ENCODE data around the gene DIAPH2. TPM values are rescaled to one million over a fixed set of nuclear protein-coding genes. Genes with fewer than 3 reads are reported as not detected.

DIAPH2 gene
- total RNA-seq, 1 experiment from 2014 or later = 10.4 TPM

DNA sequence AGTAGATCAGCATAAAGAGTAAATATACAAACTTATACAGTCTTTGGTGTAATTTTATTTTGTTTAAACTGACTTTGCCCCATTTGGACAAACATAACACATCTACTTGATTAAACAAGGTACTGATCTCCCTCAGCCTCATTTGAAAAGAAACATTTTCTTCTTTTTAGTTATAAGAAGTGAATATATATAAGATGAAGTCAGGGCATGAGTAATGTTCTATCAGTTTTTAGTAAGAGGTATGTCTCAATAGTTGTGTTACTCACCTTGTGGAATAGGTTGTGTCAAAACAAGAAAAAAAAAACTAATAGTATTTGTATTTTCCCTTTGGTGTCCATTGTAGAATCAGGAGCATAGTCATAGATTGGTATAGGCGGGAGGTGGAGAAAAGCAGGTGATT, 526.4 kb downstream of the DIAPH2 start:
- intact Hi-C loops (cut with micrococcal nuclease; ENCODE audit: unreplicated experiment) = no loop called here
- Histone ChIP-seq H3K4me3 (ENCODE audit: low read depth, low read length, poor library complexity, severe bottlenecking) (no peak overlapping the region), H3K4me1 (ENCODE audit: insufficient read depth, low read length, poor library complexity, severe bottlenecking) (no peaks in the 10 kb centered on the region), H3K27me3 (replicated peaks; ENCODE audit: insufficient read depth, low read depth, low read length, poor library complexity) (no peaks in the 10 kb centered on the region), H3K27ac (ENCODE audit: low read depth, low read length, poor library complexity, severe bottlenecking) (no peak overlapping the region), H3K36me3 (ENCODE audit: insufficient read depth, low read length, poor library complexity, severe bottlenecking) (no peaks in the 10 kb centered on the region), H3K9me3 (ENCODE audit: low read depth, low read length, poor library complexity, severe bottlenecking) (no peaks in the 10 kb centered on the region)
- no peak for DNase-seq (ENCODE audit: low spot score)
- TF ChIP-seq, protein P1, sequence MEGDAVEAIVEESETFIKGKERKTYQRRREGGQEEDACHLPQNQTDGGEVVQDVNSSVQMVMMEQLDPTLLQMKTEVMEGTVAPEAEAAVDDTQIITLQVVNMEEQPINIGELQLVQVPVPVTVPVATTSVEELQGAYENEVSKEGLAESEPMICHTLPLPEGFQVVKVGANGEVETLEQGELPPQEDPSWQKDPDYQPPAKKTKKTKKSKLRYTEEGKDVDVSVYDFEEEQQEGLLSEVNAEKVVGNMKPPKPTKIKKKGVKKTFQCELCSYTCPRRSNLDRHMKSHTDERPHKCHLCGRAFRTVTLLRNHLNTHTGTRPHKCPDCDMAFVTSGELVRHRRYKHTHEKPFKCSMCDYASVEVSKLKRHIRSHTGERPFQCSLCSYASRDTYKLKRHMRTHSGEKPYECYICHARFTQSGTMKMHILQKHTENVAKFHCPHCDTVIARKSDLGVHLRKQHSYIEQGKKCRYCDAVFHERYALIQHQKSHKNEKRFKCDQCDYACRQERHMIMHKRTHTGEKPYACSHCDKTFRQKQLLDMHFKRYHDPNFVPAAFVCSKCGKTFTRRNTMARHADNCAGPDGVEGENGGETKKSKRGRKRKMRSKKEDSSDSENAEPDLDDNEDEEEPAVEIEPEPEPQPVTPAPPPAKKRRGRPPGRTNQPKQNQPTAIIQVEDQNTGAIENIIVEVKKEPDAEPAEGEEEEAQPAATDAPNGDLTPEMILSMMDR (conservative IDR thresholded peaks at IDR 0.05; ENCODE audit: low read depth, low read length) = no peak
- TF ChIP-seq EZH2 (IDR thresholded peaks at IDR 0.05; ENCODE audit: borderline replicate concordance, low read depth, low read length, poor library complexity, severe bottlenecking) = no peak
- POLR2A ChIA-PET (ENCODE audit: low non-redundant PET) = no interaction called here
- CTCF ChIA-PET = no interaction called here
- BruUV-seq (replicated peaks) = no TSS peak

GRCh38 chrX:97215186-97215585, 530.5 kb downstream of the DIAPH2 start:
- CTCF ChIA-PET = no interaction called here
- H3K9me3 ChIP-seq (ENCODE audit: low read depth, low read length, poor library complexity, severe bottlenecking) = no peaks in the 10 kb centered on the region
- DNase-seq (ENCODE audit: low spot score) = no peak
- H3K27me3 ChIP-seq (replicated peaks; ENCODE audit: insufficient read depth, low read depth, low read length, poor library complexity) = no peaks in the 10 kb centered on the region
- no TSS peak for BruUV-seq (replicated peaks)
- no peak overlapping the region for H3K4me3 ChIP-seq (ENCODE audit: low read depth, low read length, poor library complexity, severe bottlenecking)
- no peaks in the 10 kb centered on the region for H3K36me3 ChIP-seq (ENCODE audit: insufficient read depth, low read length, poor library complexity, severe bottlenecking)
- no peaks in the 10 kb centered on the region for H3K4me1 ChIP-seq (ENCODE audit: insufficient read depth, low read length, poor library complexity, severe bottlenecking)
- TF ChIP-seq, protein P1 (conservative IDR thresholded peaks at IDR 0.05; ENCODE audit: low read depth, low read length) = no peak
- TF ChIP-seq EZH2 (IDR thresholded peaks at IDR 0.05; ENCODE audit: borderline replicate concordance, low read depth, low read length, poor library complexity, severe bottlenecking) = no peak
- POLR2A ChIA-PET (ENCODE audit: low non-redundant PET) = no interaction called here
- H3K27ac ChIP-seq (ENCODE audit: low read depth, low read length, poor library complexity, severe bottlenecking) = no peak overlapping the region
- intact Hi-C loops (cut with micrococcal nuclease; ENCODE audit: unreplicated experiment) = no loop called here

DNA sequence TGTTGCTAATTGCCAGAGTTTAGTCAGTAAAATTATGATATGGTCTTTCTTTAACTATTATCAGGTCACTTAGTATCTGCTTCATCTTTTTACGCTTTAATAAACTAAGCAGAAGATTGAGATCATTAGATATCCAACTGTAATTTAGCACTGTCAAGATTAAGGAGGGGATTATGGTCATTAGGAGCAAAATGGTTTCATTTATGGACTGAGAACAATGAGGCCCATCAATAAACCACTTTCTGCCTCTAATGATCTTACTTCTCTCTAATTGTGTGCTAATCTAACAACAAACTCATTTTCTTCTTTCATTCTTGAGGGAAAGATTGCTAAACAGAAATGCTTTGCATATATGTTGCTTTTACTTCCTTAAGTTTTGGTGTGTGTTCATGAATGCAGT, 539.5 kb downstream of the DIAPH2 start:
- CTCF ChIA-PET = no interaction called here
- H3K27ac ChIP-seq (ENCODE audit: low read depth, low read length, poor library complexity, severe bottlenecking) = no peak overlapping the region

More for the DNA sequence above, 539.5 kb downstream of the DIAPH2 start:
- Histone ChIP-seq H3K4me3 (ENCODE audit: low read depth, low read length, poor library complexity, severe bottlenecking) (no peak overlapping the region), H3K9me3 (ENCODE audit: low read depth, low read length, poor library complexity, severe bottlenecking) (no peaks in the 10 kb centered on the region), H3K4me1 (ENCODE audit: insufficient read depth, low read length, poor library complexity, severe bottlenecking) (no peaks in the 10 kb centered on the region), H3K36me3 (ENCODE audit: insufficient read depth, low read length, poor library complexity, severe bottlenecking) (no peaks in the 10 kb centered on the region), H3K27me3 (replicated peaks; ENCODE audit: insufficient read depth, low read depth, low read length, poor library complexity) (no peaks in the 10 kb centered on the region)
- POLR2A ChIA-PET (ENCODE audit: low non-redundant PET) = no interaction called here
- no TSS peak for BruUV-seq (replicated peaks)
- DNase-seq (ENCODE audit: low spot score) = no peak
- TF ChIP-seq, protein P1 (conservative IDR thresholded peaks at IDR 0.05; ENCODE audit: low read depth, low read length) = no peak
- TF ChIP-seq EZH2 (IDR thresholded peaks at IDR 0.05; ENCODE audit: borderline replicate concordance, low read depth, low read length, poor library complexity, severe bottlenecking) = no peak
- intact Hi-C loops (cut with micrococcal nuclease; ENCODE audit: unreplicated experiment) = no loop called here
